GM19372 (cell line): ENCODE measurements around the gene TEX28.
A peak's percentile ranks its signal among the peaks of the same experiment; 100 is the strongest.
"Not testable (repeated sequence)": the region's sequence is repeated elsewhere in the genome, so short reads cannot be mapped to it uniquely, and the experiment has no call there.

ENCODE experiments used
- ATAC-seq: cut with Tn5 transposase; IDR thresholded peaks from one replicate; pipeline ENCODE4 v1.9.1; 2021; ENCODE audit warnings: mild to moderate bottlenecking, low read depth, moderate library complexity; ENCODE audit not compliant: unreplicated experiment

Gene TEX28

GRCh38 chrX:154248076-154248475 lies 46.8 kb downstream of the TEX28 start:
- ATAC-seq = not testable (repeated sequence)

GRCh38 chrX:154247377-154248045 lies 47.4 kb downstream of the TEX28 start:
- peak; percentile 67 for ATAC-seq

- ATAC-seq = not testable (repeated sequence)
Measured at GRCh38 chrX:154239982-154240503, 54.9 kb downstream of the TEX28 start.

- not testable (repeated sequence) for ATAC-seq
Measured at GRCh38 chrX:154238939-154239559, 55.9 kb downstream of the TEX28 start.

GRCh38 chrX:154233620-154234019 lies 61.3 kb downstream of the TEX28 start:
- ATAC-seq = not testable (repeated sequence)

- ATAC-seq = not testable (repeated sequence)
Measured at GRCh38 chrX:154231443-154231842, 63.5 kb downstream of the TEX28 start.

- ATAC-seq = not testable (repeated sequence)
Measured at GRCh38 chrX:154226706-154227105, 68.2 kb downstream of the TEX28 start.

GRCh38 chrX:154225292-154225691 lies 69.6 kb downstream of the TEX28 start:
- not testable (repeated sequence) for ATAC-seq
